ENCODE measurements around the gene CTBP2. TPM values are rescaled to one million over a fixed set of nuclear protein-coding genes. Genes with fewer than 3 reads are reported as not detected.

CTBP2 gene
- polyA plus RNA-seq, 6 donors from 2014 or later: 0.11 to 2.1 (median 0.40) TPM; not detected in 1

GRCh38 chr10:125118011-125118611 is 42.3 kb downstream of the CTBP2 start:
- no peak overlapping the region for H3K4me3 Mint-ChIP-seq
- H3K36me3 Mint-ChIP-seq: no peaks in the 10 kb centered on the region
- no peak for ATAC-seq (ENCODE audit: low read depth in 2 of 2)
- peaks cover 8 to 12% (median 9%) of the 10 kb centered on the region in 3 donors for H3K27me3 Mint-ChIP-seq
- no peak for DNase-seq
- no peaks in the 10 kb centered on the region for H3K9me3 Mint-ChIP-seq
- peak overlapping the region in 2 of 6 donors; percentile 69 to 70 for H3K27ac Mint-ChIP-seq
- H3K4me1 Mint-ChIP-seq: no peaks in the 10 kb centered on the region

- no peak for DNase-seq
- H3K9me3 Mint-ChIP-seq: no peaks in the 10 kb centered on the region
- peak overlapping the region in 1 of 8 donors; percentile 29 for H3K4me3 Mint-ChIP-seq
- peaks cover 6 to 9% (median 8%) of the 10 kb centered on the region in 3 donors for H3K27me3 Mint-ChIP-seq
- no peak overlapping the region for H3K27ac Mint-ChIP-seq
- no peaks in the 10 kb centered on the region for H3K4me1 Mint-ChIP-seq
- no peak for ATAC-seq (ENCODE audit: low read depth in 2 of 2)
- H3K36me3 Mint-ChIP-seq: no peaks in the 10 kb centered on the region
Observed at GRCh38 chr10:125116652-125117310, 43.6 kb downstream of the CTBP2 start.

- ATAC-seq (ENCODE audit: low read depth in 2 of 2) (no peak), DNase-seq (no peak)
- peak overlapping the region in 1 of 8 donors; percentile 29 for H3K4me3 Mint-ChIP-seq
- H3K27ac Mint-ChIP-seq: no peak overlapping the region
- H3K27me3 Mint-ChIP-seq: peaks cover 6 to 9% (median 8%) of the 10 kb centered on the region in 3 donors
- no peaks in the 10 kb centered on the region for H3K4me1 Mint-ChIP-seq
- no peaks in the 10 kb centered on the region for H3K36me3 Mint-ChIP-seq
- H3K9me3 Mint-ChIP-seq: no peaks in the 10 kb centered on the region
Observed at GRCh38 chr10:125116041-125116649, 44.2 kb downstream of the CTBP2 start.

GRCh38 chr10:125115409-125115808 is 45.0 kb downstream of the CTBP2 start:
- Mint-ChIP-seq H3K36me3 (no peaks in the 10 kb centered on the region), H3K9me3 (no peaks in the 10 kb centered on the region), H3K27ac (no peak overlapping the region), H3K4me1 (no peaks in the 10 kb centered on the region), H3K27me3 (peaks cover 5 to 8% (median 6%) of the 10 kb centered on the region in 3 donors), H3K4me3 (no peak overlapping the region)
- DNase-seq: no peak
- no peak for ATAC-seq (ENCODE audit: low read depth in 2 of 2)

GRCh38 chr10:125114761-125115391 is 45.5 kb downstream of the CTBP2 start:
- peaks cover 5 to 8% (median 6%) of the 10 kb centered on the region in 3 donors for H3K27me3 Mint-ChIP-seq
- DNase-seq: no peak
- ATAC-seq (ENCODE audit: low read depth in 2 of 2): no peak
- no peaks in the 10 kb centered on the region for H3K9me3 Mint-ChIP-seq
- no peaks in the 10 kb centered on the region for H3K36me3 Mint-ChIP-seq
- no peak overlapping the region for H3K4me3 Mint-ChIP-seq
- no peak overlapping the region for H3K27ac Mint-ChIP-seq
- no peaks in the 10 kb centered on the region for H3K4me1 Mint-ChIP-seq

GRCh38 chr10:125113691-125114371 is 46.5 kb downstream of the CTBP2 start:
- no peak overlapping the region for H3K27ac Mint-ChIP-seq
- DNase-seq (no peak), ATAC-seq (ENCODE audit: low read depth in 2 of 2) (no peak)
- H3K4me1 Mint-ChIP-seq: no peaks in the 10 kb centered on the region
- H3K4me3 Mint-ChIP-seq: no peak overlapping the region
- peaks cover 5 to 8% (median 6%) of the 10 kb centered on the region in 3 donors for H3K27me3 Mint-ChIP-seq
- no peaks in the 10 kb centered on the region for H3K9me3 Mint-ChIP-seq
- no peaks in the 10 kb centered on the region for H3K36me3 Mint-ChIP-seq

GRCh38 chr10:125112697-125113494 is 47.5 kb downstream of the CTBP2 start:
- Mint-ChIP-seq H3K36me3 (peaks cover 4 to 6% of the 10 kb centered on the region in 2 donors), H3K27ac (no peak overlapping the region), H3K27me3 (peaks cover 2 to 6% (median 2%) of the 10 kb centered on the region in 3 donors), H3K9me3 (peaks cover 0 to 6% (median 2%) of the 10 kb centered on the region in 7 donors), H3K4me3 (no peak overlapping the region), H3K4me1 (no peaks in the 10 kb centered on the region)
- no peak for ATAC-seq (ENCODE audit: low read depth in 2 of 2)
- no peak for DNase-seq

- no peak for ATAC-seq (ENCODE audit: low read depth in 2 of 2)
- DNase-seq: no peak
- Mint-ChIP-seq H3K4me1 (no peaks in the 10 kb centered on the region), H3K9me3 (peaks cover 3 to 15% (median 6%) of the 10 kb centered on the region in 7 donors), H3K27ac (no peak overlapping the region), H3K27me3 (peaks cover 4 to 12% (median 11%) of the 10 kb centered on the region in 3 donors), H3K4me3 (no peak overlapping the region), H3K36me3 (peaks cover 11 to 13% of the 10 kb centered on the region in 2 donors)
Observed at GRCh38 chr10:125111118-125111727, 49.1 kb downstream of the CTBP2 start.

GRCh38 chr10:125107965-125108580 is 52.3 kb downstream of the CTBP2 start:
- H3K4me1 Mint-ChIP-seq: no peaks in the 10 kb centered on the region
- H3K27me3 Mint-ChIP-seq: peaks cover 18 to 34% (median 27%) of the 10 kb centered on the region in 3 donors
- no peak for ATAC-seq (ENCODE audit: low read depth in 2 of 2)
- peaks cover 11 to 13% of the 10 kb centered on the region in 2 donors for H3K36me3 Mint-ChIP-seq
- DNase-seq: no peak
- H3K9me3 Mint-ChIP-seq: peaks cover 3 to 15% (median 6%) of the 10 kb centered on the region in 7 donors
- H3K4me3 Mint-ChIP-seq: no peak overlapping the region
- no peak overlapping the region for H3K27ac Mint-ChIP-seq

GRCh38 chr10:125107166-125107949 is 53.0 kb downstream of the CTBP2 start:
- peaks cover 11 to 13% of the 10 kb centered on the region in 2 donors for H3K36me3 Mint-ChIP-seq
- ATAC-seq (ENCODE audit: low read depth in 2 of 2) (no peak), DNase-seq (no peak)
- peaks cover 3 to 15% (median 6%) of the 10 kb centered on the region in 7 donors for H3K9me3 Mint-ChIP-seq
- no peak overlapping the region for H3K27ac Mint-ChIP-seq
- no peak overlapping the region for H3K4me3 Mint-ChIP-seq
- peaks cover 19 to 34% (median 30%) of the 10 kb centered on the region in 3 donors for H3K27me3 Mint-ChIP-seq
- no peaks in the 10 kb centered on the region for H3K4me1 Mint-ChIP-seq

- Mint-ChIP-seq H3K4me1 (no peaks in the 10 kb centered on the region), H3K9me3 (peaks cover 3 to 15% (median 6%) of the 10 kb centered on the region in 7 donors), H3K27me3 (peaks cover 23 to 37% (median 36%) of the 10 kb centered on the region in 3 donors), H3K27ac (no peak overlapping the region), H3K36me3 (peaks cover 11 to 13% of the 10 kb centered on the region in 2 donors), H3K4me3 (no peak overlapping the region)
- DNase-seq (no peak), ATAC-seq (ENCODE audit: low read depth in 2 of 2) (no peak)
Observed at GRCh38 chr10:125106586-125106985, 53.8 kb downstream of the CTBP2 start.
